H9 (cell line): ENCODE results near the gene SALL3. TPM values are rescaled to one million over a fixed set of nuclear protein-coding genes. Genes with fewer than 3 reads are reported as not detected.

ENCODE experiments used
- DNase-seq: peaks from one replicate; pipeline ENCODE4 v3.0.0-alpha.2; 2017
- H2AFZ ChIP-seq: one replicate; pipeline ENCODE4 v1.6.1; 2013; ENCODE audit warnings: mild to moderate bottlenecking, low read length, control low read depth, moderate library complexity
- H2AK5ac ChIP-seq: 2 replicates; pipeline ENCODE4 v1.6.1; 2013; ENCODE audit warnings: low read length, control low read depth, mixed read lengths; ENCODE audit not compliant: insufficient read length
- H2BK120ac ChIP-seq: one replicate; pipeline ENCODE4 v1.6.1; 2013; ENCODE audit warnings: low read depth, mild to moderate bottlenecking, low read length, control low read depth, inconsistent platforms; ENCODE audit not compliant: poor library complexity, severe bottlenecking
- H2BK12ac ChIP-seq: 2 replicates; pipeline ENCODE4 v1.6.1; 2013; ENCODE audit warnings: low read length, control low read depth, mixed read lengths, low read depth; ENCODE audit not compliant: insufficient read length
- H2BK15ac ChIP-seq: 2 replicates; pipeline ENCODE4 v1.6.1; 2013; ENCODE audit warnings: low read depth, low read length, control low read depth
- H2BK20ac ChIP-seq: one replicate; pipeline ENCODE4 v1.6.1; 2013; ENCODE audit warnings: low read depth, mild to moderate bottlenecking, low read length, control low read depth, inconsistent platforms; ENCODE audit not compliant: poor library complexity, severe bottlenecking
- H2BK5ac ChIP-seq: 2 replicates; pipeline ENCODE4 v1.6.1; 2013; ENCODE audit warnings: low read length, control low read depth, mixed read lengths; ENCODE audit not compliant: insufficient read length
- H3K14ac ChIP-seq: 2 replicates; pipeline ENCODE4 v1.6.1; 2013; ENCODE audit warnings: low read length, control low read depth; ENCODE audit not compliant: insufficient read depth
- H3K18ac ChIP-seq: 2 replicates; pipeline ENCODE4 v1.6.1; 2013; ENCODE audit warnings: low read depth, mild to moderate bottlenecking, mixed read lengths, low read length, control low read depth; ENCODE audit not compliant: insufficient read length
- H3K23ac ChIP-seq: 2 replicates; pipeline ENCODE4 v1.6.1; 2013; ENCODE audit warnings: low read length, control low read depth, mixed read lengths, low read depth; ENCODE audit not compliant: insufficient read length
- H3K23me2 ChIP-seq: 2 replicates; pipeline ENCODE4 v1.6.1; 2013; ENCODE audit warnings: low read depth, mild to moderate bottlenecking, mixed read lengths, low read length, control low read depth; ENCODE audit not compliant: insufficient read length, poor library complexity, severe bottlenecking
- H3K27ac ChIP-seq: 2 replicates; pipeline ENCODE4 v1.5.1; 2013; ENCODE audit warnings: low read length, control low read depth, mixed read lengths, low read depth; ENCODE audit not compliant: insufficient read length
- H3K27me3 ChIP-seq: 2 replicates; pipeline ENCODE4 v1.6.1; 2013; ENCODE audit warnings: low read length, control low read depth, inconsistent platforms; ENCODE audit not compliant: insufficient read depth
- H3K4ac ChIP-seq: 2 replicates; pipeline ENCODE4 v1.6.1; 2013; ENCODE audit warnings: low read depth, mild to moderate bottlenecking, control low read depth, inconsistent platforms, low read length, moderate library complexity
- H3K4me1 ChIP-seq: 2 replicates; pipeline ENCODE4 v1.6.1; 2013; ENCODE audit warnings: low read length, control low read depth, inconsistent platforms; ENCODE audit not compliant: insufficient read depth
- H3K4me2 ChIP-seq: 2 replicates; pipeline ENCODE4 v1.6.1; 2013; ENCODE audit warnings: low read length, control low read depth, mixed read lengths; ENCODE audit not compliant: insufficient read length, insufficient read depth
- H3K56ac ChIP-seq: 2 replicates; pipeline ENCODE4 v1.6.1; 2013; ENCODE audit warnings: low read depth, mild to moderate bottlenecking, mixed read lengths, low read length, control low read depth; ENCODE audit not compliant: insufficient read length
- H3K79me1 ChIP-seq: 2 replicates; pipeline ENCODE4 v1.6.1; 2013; ENCODE audit warnings: low read depth, mild to moderate bottlenecking, moderate library complexity, low read length, control low read depth, inconsistent platforms; ENCODE audit not compliant: insufficient read depth, poor library complexity, severe bottlenecking
- H3K79me2 ChIP-seq: 2 replicates; pipeline ENCODE4 v1.6.1; 2013; ENCODE audit warnings: low read length, control low read depth, inconsistent platforms; ENCODE audit not compliant: insufficient read depth
- H3K9ac ChIP-seq: 2 replicates; pipeline ENCODE4 v1.6.1; 2013; ENCODE audit warnings: low read length, control low read depth, mixed read lengths; ENCODE audit not compliant: insufficient read length; ENCODE audit errors: extremely low read depth
- H3K9me3 ChIP-seq: one replicate; pipeline ENCODE4 v1.6.1; 2013; ENCODE audit warnings: low read depth, low read length, inconsistent platforms; ENCODE audit not compliant: control insufficient read depth
- H3T11ph ChIP-seq: one replicate; pipeline ENCODE4 v1.6.1; 2013; ENCODE audit warnings: mild to moderate bottlenecking, low read length, control low read depth, inconsistent platforms
- H4K20me1 ChIP-seq: one replicate; pipeline ENCODE4 v1.6.1; 2013; ENCODE audit not compliant: control insufficient read depth, insufficient read length, insufficient read depth
- H4K5ac ChIP-seq: 2 replicates; pipeline ENCODE4 v1.6.1; 2013; ENCODE audit warnings: low read depth, mild to moderate bottlenecking, mixed read lengths, low read length, control low read depth; ENCODE audit not compliant: insufficient read length
- H4K8ac ChIP-seq: replicated peaks from 2 replicates; pipeline ENCODE4 v1.6.1; 2013; ENCODE audit warnings: low read length, control low read depth, mixed read lengths, low read depth; ENCODE audit not compliant: insufficient read length
- H4K91ac ChIP-seq: 2 replicates; pipeline ENCODE4 v1.6.1; 2013; ENCODE audit warnings: low read depth, mild to moderate bottlenecking, moderate library complexity, mixed read lengths, low read length, control low read depth; ENCODE audit not compliant: insufficient read length
- H3K27ac Mint-ChIP-seq, 3 experiments: 2 replicates in 2 of 3; 3 replicates in 1 of 3; pipeline ENCODE4 v1.8.0; 2020 to 2021; ENCODE audit warnings: mixed read lengths in 3 of 3, mild to moderate bottlenecking in 1 of 3, moderate library complexity in 1 of 3
- H3K27me3 Mint-ChIP-seq: 2 replicates; pipeline ENCODE4 v1.8.0; 2021; ENCODE audit warnings: low read depth, mild to moderate bottlenecking, moderate library complexity, mixed read lengths
- H3K36me3 Mint-ChIP-seq, 3 experiments: 2 replicates in 2 of 3; 3 replicates in 1 of 3; pipeline ENCODE4 v1.8.0; 2020 to 2021; ENCODE audit warnings: low read depth in 3 of 3, mixed read lengths in 3 of 3; ENCODE audit not compliant: insufficient read depth in 1 of 3
- H3K4me1 Mint-ChIP-seq, 2 experiments: 2 replicates each; pipeline ENCODE4 v1.8.0; 2020; ENCODE audit warnings: mixed read lengths in 2 of 2
- H3K4me3 Mint-ChIP-seq, 2 experiments: 2 replicates in 1 of 2; 3 replicates in 1 of 2; pipeline ENCODE4 v1.8.0; 2020 to 2021; ENCODE audit warnings: mild to moderate bottlenecking in 2 of 2, mixed read lengths in 2 of 2, moderate library complexity in 1 of 2
- H3K9me3 Mint-ChIP-seq, 2 experiments: 2 replicates in 1 of 2; 3 replicates in 1 of 2; pipeline ENCODE4 v1.8.0; 2020; ENCODE audit warnings: mild to moderate bottlenecking in 2 of 2, mixed read lengths in 2 of 2, moderate library complexity in 1 of 2
- WGBS: extraction: QIAGEN DNeasy Blood & Tissue Kit; methylation state at CpG from one replicate; pipeline ENCODE4 v1.1.7; 2013; ENCODE audit warnings: missing lambda C conversion rate, low lambda C conversion rate, mixed read lengths; ENCODE audit not compliant: insufficient read length; ENCODE audit errors: extremely low coverage; 5-methylcytosine and 5-hydroxymethylcytosine counted together
- total RNA-seq: library from RNA; stranded (reverse); gene quantifications from 2 replicates; pipeline ENCODE4 v1.2.1, GENCODE V29; 2021
- TF ChIP-seq, protein P1 (sequence below): fragments of 200-600 bp; sonication (generic); conservative IDR thresholded peaks from 3 replicates; pipeline ENCODE4 v1.8.0; 2021; ENCODE audit warnings: antibody characterized with exemption, mild to moderate bottlenecking

The SALL3 gene
- total RNA-seq, 1 experiment from 2014 or later: 52.4 TPM

DNA sequence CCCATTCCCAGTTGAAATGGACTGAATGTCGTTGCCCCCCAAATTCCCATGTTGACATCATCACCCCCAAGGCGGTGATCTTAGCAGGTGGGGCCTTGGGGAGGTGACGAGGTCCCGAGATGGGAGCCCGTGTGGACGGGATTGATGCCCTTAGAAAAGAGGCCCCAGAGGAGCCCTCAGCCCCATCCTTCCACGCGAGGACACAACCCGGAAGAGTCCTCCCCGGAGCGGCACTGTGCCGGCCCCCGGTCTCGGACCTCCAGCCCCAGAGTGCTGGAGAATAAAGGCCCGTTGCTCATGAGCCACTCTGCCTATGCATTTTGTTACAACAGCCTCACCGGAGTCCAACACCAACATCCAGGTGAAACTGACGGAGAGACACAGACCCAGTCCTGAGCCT, 30.4 kb upstream of the SALL3 start:
- Histone ChIP-seq H3K56ac (no peak overlapping the region), H3K27me3 (no peaks in the 10 kb centered on the region), H3K79me2 (no peaks in the 10 kb centered on the region), H3T11ph (no peak overlapping the region), H4K8ac (no peak overlapping the region), H3K79me1 (no peaks in the 10 kb centered on the region), H4K5ac (no peak overlapping the region), H4K20me1 (no peaks in the 10 kb centered on the region), H3K4ac (no peak overlapping the region), H3K14ac (no peak overlapping the region), H2AFZ (no peak overlapping the region), H4K91ac (no peak overlapping the region), H2BK15ac (no peak overlapping the region), H3K9me3 (peaks cover 1% of the 10 kb centered on the region), H2BK120ac (no peak overlapping the region), H2BK20ac (no peak overlapping the region), H3K27ac (no peak overlapping the region), H3K4me1 (no peaks in the 10 kb centered on the region), H3K18ac (no peak overlapping the region), H3K4me2 (no peak overlapping the region), H3K9ac (no peak overlapping the region), H2BK12ac (no peak overlapping the region), H3K23me2 (no peaks in the 10 kb centered on the region), H2AK5ac (no peak overlapping the region), H2BK5ac (no peak overlapping the region), H3K23ac (no peak overlapping the region)
- Mint-ChIP-seq H3K27ac (no peak overlapping the region), H3K4me3 (no peak overlapping the region), H3K36me3 (peaks cover 0 to 7% (median 4%) of the 10 kb centered on the region in 3 experiments; a peak in 4 of 7 replicates), H3K9me3 (peaks cover 10 to 15% of the 10 kb centered on the region in 2 experiments), H3K4me1 (peaks cover 19 to 21% of the 10 kb centered on the region in 2 experiments), H3K27me3 (peaks cover 11% of the 10 kb centered on the region)
- WGBS: no CpG with 5 or more reads among the region's 17 CpGs
- TF ChIP-seq, protein P1, sequence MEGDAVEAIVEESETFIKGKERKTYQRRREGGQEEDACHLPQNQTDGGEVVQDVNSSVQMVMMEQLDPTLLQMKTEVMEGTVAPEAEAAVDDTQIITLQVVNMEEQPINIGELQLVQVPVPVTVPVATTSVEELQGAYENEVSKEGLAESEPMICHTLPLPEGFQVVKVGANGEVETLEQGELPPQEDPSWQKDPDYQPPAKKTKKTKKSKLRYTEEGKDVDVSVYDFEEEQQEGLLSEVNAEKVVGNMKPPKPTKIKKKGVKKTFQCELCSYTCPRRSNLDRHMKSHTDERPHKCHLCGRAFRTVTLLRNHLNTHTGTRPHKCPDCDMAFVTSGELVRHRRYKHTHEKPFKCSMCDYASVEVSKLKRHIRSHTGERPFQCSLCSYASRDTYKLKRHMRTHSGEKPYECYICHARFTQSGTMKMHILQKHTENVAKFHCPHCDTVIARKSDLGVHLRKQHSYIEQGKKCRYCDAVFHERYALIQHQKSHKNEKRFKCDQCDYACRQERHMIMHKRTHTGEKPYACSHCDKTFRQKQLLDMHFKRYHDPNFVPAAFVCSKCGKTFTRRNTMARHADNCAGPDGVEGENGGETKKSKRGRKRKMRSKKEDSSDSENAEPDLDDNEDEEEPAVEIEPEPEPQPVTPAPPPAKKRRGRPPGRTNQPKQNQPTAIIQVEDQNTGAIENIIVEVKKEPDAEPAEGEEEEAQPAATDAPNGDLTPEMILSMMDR: no peak
- no peak for DNase-seq
